GM13977 (cell line): ENCODE results near the gene OTOS.

ENCODE experiments used
- DNase-seq: peaks from one replicate; pipeline ENCODE4 v3.0.0; 2012; ENCODE audit warnings: low spot score
- in situ Hi-C: fragments of 300-500 bp; cut with MboI; formaldehyde crosslinking; loops from one replicate; pipeline ENCODE4 v1.12.0; 2022; ENCODE audit warnings: low sequenced_read_pairs, low pct_unique_long_range_greater_than_20kb, mixed read lengths, inconsistent platforms; ENCODE audit not compliant: unreplicated experiment
- TF ChIP-seq, protein P1 (sequence below): IDR thresholded peaks from 2 replicates; pipeline ENCODE4 v1.5.1; 2012; ENCODE audit warnings: mild to moderate bottlenecking, control low read depth; ENCODE audit not compliant: insufficient read depth; ENCODE audit errors: extremely low read depth, missing control alignments

OTOS gene

GRCh38 chr2:240125742-240126141, 14.7 kb downstream of the OTOS start:
- in situ Hi-C loops = no loop called here
- TF ChIP-seq, protein P1, sequence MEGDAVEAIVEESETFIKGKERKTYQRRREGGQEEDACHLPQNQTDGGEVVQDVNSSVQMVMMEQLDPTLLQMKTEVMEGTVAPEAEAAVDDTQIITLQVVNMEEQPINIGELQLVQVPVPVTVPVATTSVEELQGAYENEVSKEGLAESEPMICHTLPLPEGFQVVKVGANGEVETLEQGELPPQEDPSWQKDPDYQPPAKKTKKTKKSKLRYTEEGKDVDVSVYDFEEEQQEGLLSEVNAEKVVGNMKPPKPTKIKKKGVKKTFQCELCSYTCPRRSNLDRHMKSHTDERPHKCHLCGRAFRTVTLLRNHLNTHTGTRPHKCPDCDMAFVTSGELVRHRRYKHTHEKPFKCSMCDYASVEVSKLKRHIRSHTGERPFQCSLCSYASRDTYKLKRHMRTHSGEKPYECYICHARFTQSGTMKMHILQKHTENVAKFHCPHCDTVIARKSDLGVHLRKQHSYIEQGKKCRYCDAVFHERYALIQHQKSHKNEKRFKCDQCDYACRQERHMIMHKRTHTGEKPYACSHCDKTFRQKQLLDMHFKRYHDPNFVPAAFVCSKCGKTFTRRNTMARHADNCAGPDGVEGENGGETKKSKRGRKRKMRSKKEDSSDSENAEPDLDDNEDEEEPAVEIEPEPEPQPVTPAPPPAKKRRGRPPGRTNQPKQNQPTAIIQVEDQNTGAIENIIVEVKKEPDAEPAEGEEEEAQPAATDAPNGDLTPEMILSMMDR = no peak
- DNase-seq = no peak

DNA sequence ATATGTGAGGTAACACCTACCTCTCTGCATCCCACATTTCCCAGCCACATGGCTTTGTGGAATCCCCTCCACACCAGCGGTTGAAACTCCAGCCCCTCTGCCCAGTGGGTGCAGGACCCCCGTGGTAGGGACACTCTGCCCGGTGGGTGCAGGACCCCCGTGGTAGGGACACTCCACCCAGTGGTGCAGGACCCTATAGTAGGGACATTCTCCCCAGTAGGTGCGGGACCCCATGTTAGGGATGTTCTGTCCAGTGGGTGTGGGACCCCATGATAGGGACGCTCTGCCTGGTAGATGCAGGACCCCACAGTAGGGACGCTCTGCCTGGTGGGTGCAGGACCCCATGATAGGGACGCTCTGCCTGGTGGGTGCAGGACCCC, 15.8 kb downstream of the OTOS start:
- no peak for DNase-seq
- TF ChIP-seq, protein P1 = no peak
- in situ Hi-C loops = no loop called here

DNA sequence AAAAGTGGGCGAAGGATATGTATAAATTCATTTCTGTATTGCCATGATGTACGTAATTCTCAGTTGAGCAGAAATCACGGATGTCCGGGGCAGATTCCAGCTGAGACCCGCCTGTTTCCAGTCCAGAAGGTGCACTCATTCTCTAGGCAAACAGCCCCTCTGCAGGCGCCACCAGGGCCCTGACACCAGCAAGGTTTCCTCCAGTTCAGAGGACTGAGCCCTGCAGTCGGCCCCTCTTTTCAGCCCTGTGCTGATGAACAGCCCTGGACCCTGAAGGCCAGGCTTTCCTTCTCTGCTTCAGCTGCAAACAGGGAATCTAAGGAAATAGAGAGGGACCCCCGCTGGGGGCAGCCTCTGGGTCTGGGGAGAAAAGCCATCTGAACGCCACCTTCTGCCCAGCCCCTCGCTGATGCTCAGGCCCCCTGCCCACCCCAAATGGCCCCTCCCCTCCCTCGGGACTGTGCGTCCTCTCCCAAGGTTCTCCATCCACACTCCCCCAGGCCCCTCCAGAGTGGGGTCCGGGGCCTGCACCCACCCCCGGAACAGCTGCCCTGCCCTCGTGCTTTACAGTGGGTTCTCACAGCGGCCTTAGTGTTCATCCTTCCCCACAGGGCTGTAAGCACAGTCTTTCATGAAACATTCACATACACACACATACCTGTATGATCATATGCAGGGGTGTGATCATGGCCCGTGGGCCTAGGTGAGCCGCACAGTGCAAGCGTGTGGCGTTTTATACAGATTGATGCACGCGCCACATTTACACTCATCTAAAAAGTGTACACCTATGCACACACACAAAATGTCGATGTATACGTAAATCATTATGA, 16.4 kb downstream of the OTOS start:
- in situ Hi-C loops = no loop called here
- TF ChIP-seq, protein P1 = no peak
- DNase-seq = no peak

DNA sequence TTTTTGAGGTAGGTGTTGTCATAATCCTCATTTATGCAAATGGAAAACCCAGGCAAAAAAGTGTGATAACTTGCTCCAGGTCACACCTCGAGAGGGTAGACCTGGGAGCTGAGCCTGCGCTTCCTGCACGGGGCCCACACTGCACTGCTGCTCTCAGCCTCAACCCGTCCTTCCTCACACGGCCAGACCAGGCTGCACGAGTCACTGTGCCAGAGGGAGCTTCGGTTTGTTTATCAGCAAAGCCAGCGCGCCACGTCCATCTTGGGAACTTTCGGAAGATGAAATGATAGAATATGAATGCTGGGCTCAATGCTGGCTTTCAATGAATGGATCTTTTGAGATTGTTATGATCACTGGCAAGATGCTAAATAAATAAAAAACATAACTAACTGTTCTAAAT, 18.8 kb downstream of the OTOS start:
- no peak for DNase-seq
- TF ChIP-seq, protein P1 = no peak
- in situ Hi-C loops = no loop called here

DNA sequence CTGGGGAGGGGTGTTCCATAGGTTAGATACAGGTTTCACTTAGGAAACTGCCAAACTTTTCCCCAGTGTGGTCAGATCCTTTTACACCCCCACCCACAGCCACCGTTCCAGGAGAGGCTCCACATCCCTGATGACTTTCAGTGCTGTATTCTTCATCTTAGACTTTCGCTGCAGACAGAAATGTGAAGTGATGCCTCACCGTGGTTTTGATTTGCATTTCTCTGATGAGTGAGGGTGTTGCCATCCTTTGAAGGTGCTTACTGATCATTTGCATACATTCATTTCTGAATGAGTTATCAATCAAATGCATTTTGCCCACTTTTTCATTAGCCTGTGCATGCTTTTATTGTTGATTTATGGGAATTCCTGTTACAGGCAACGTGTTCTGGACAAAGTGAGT, 19.3 kb downstream of the OTOS start:
- no peak for DNase-seq
- in situ Hi-C loops = no loop called here
- TF ChIP-seq, protein P1 = no peak

GRCh38 chr2:240114233-240114632, 26.2 kb downstream of the OTOS start:
- TF ChIP-seq, protein P1 = no peak
- no peak for DNase-seq
- in situ Hi-C loops = no loop called here
